ENCODE data around the gene CNNM2. TPM values are rescaled to one million over a fixed set of nuclear protein-coding genes. Genes with fewer than 3 reads are reported as not detected.

The CNNM2 gene
- total and polyA plus RNA-seq, 8 donors = 0.76 to 45.5 (median 6.3) TPM

GRCh38 chr10:103105462-103105861 lies 187.4 kb downstream of the CNNM2 start:
- Histone ChIP-seq H3K27me3 (no peaks in the 10 kb centered on the region), H3K9me3 (no peaks in the 10 kb centered on the region), H3K36me3 (peaks cover 11 to 63% (median 50%) of the 10 kb centered on the region in 4 donors), H3K4me1 (peaks cover 0 to 30% (median 7%) of the 10 kb centered on the region in 4 donors), H3K27ac (no peak overlapping the region), H3K4me3 (no peak overlapping the region)
- DNase-seq = no peak
- WGBS, 5 donors = 83 to 100% (median 91%) methylated on average over 1 of the region's 1 CpG
- TF ChIP-seq EP300 (IDR thresholded peaks at IDR 0.05) (no peak), CTCF (IDR thresholded peaks at IDR 0.05) (no peak), POLR2AphosphoS5 (IDR thresholded peaks at IDR 0.05) (no peak), POLR2A (IDR thresholded peaks at IDR 0.05) (no peak)
- intact Hi-C loops (cut with DNase I; ENCODE audit: low total_unique reads) = no loop called here

GRCh38 chr10:103106539-103106938 lies 188.4 kb downstream of the CNNM2 start:
- Histone ChIP-seq H3K27me3 (no peaks in the 10 kb centered on the region), H3K4me1 (peaks cover 4 to 40% (median 17%) of the 10 kb centered on the region in 4 donors), H3K36me3 (peaks cover 7 to 52% (median 42%) of the 10 kb centered on the region in 4 donors), H3K4me3 (no peak overlapping the region), H3K9me3 (no peaks in the 10 kb centered on the region), H3K27ac (no peak overlapping the region)
- no peak for TF ChIP-seq CTCF (IDR thresholded peaks at IDR 0.05)
- intact Hi-C loops (cut with DNase I; ENCODE audit: low total_unique reads) = no loop called here
- DNase-seq = no peak

GRCh38 chr10:103109821-103110220 lies 191.7 kb downstream of the CNNM2 start:
- Histone ChIP-seq H3K36me3 (peaks cover 0 to 22% (median 15%) of the 10 kb centered on the region in 4 donors), H3K9me3 (no peaks in the 10 kb centered on the region), H3K4me1 (peaks cover 16 to 49% (median 33%) of the 10 kb centered on the region in 4 donors), H3K27ac (peak overlapping the region in 2 of 5 donors; percentile 67), H3K4me3 (no peak overlapping the region), H3K27me3 (no peaks in the 10 kb centered on the region)
- intact Hi-C loops (cut with DNase I; ENCODE audit: low total_unique reads) = no loop called here
- TF ChIP-seq POLR2A (IDR thresholded peaks at IDR 0.05) (no peak), CTCF (IDR thresholded peaks at IDR 0.05) (no peak), POLR2AphosphoS5 (IDR thresholded peaks at IDR 0.05) (no peak), EP300 (IDR thresholded peaks at IDR 0.05) (no peak)
- 90 to 96% (median 92%) methylated on average over 2 of the region's 2 CpGs for WGBS, 5 donors
- no peak for DNase-seq

GRCh38 chr10:103110407-103110806 lies 192.3 kb downstream of the CNNM2 start:
- intact Hi-C loops (cut with DNase I; ENCODE audit: low total_unique reads) = no loop called here
- Histone ChIP-seq H3K9me3 (no peaks in the 10 kb centered on the region), H3K27me3 (no peaks in the 10 kb centered on the region), H3K4me3 (no peak overlapping the region), H3K36me3 (peaks cover 0 to 18% (median 11%) of the 10 kb centered on the region in 4 donors), H3K27ac (peak overlapping the region in 3 of 5 donors; percentile 37 to 67 (median 67)), H3K4me1 (peaks cover 21 to 55% (median 38%) of the 10 kb centered on the region in 4 donors)
- DNase-seq = no peak
- TF ChIP-seq EP300 (IDR thresholded peaks at IDR 0.05) (no peak), CTCF (IDR thresholded peaks at IDR 0.05) (no peak), POLR2A (IDR thresholded peaks at IDR 0.05) (no peak), POLR2AphosphoS5 (IDR thresholded peaks at IDR 0.05) (no peak)
